Keratinocyte (primary cell): ENCODE data around the gene KRTAP10-7.
"Not testable (repeated sequence)": the region's sequence is repeated elsewhere in the genome, so short reads cannot be mapped to it uniquely, and the experiment has no call there.

ENCODE experiments used
- CTCF ChIP-seq, 3 experiments: IDR thresholded peaks in 1 of 3; conservative IDR thresholded peaks in 1 of 3; optimal IDR thresholded peaks in 1 of 3; 2 replicates in 2 of 3; 3 replicates in 1 of 3; pipeline versions ENCODE3 to v1.5.1; 2011; ENCODE audit warnings: low read length in 3 of 3, mild to moderate bottlenecking in 3 of 3, moderate library complexity in 2 of 3, control low read depth in 1 of 3, inconsistent platforms in 1 of 3; ENCODE audit not compliant: insufficient read depth in 2 of 3; ENCODE audit errors: extremely low read depth in 1 of 3
- EZH2 ChIP-seq: IDR thresholded peaks from one replicate; pipeline ENCODE4 v1.6.1; 2012; ENCODE audit warnings: inconsistent platforms, mild to moderate bottlenecking, low read length, moderate library complexity

DNA sequence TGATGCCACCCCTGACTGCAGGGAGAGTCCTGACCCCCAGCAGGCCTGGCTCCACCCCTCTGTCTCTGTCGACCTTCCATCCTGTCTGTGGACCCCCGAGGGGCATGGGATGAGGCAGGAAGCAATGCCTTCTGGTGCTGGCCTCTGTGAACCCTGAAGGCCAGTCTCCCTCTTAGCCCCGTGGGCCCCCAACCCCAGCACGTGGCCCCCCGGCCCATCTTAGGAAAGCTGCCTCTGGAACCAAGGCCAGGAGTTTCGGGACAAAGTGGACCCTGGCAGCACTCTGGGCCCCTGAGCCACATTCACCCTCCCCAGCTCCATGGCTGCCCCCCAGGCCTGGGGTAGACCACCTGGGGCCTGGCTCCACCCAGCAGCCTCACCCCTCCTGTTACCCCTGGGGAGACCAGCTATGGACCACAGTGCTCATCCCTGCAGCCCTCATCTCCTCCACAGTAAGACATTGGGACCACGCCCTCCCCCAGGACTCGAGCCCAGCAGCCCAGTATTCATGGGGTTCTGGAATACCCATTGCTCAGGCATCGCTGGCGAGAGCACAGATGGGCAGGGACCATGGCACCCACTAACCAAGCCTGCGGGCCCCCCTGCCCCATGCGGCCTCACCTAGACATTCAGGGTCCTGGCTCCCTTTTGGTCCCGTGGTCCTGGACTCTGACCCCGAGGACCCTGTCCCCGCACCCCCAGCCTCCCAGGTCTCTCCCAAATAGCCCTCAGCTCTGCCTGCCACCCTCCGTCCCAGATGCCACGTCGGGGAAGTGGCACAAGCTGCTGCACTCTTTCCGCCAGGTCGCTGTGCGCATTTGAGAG lies 38.3 kb downstream of the KRTAP10-7 start:
- not testable (repeated sequence) for TF ChIP-seq CTCF (optimal IDR thresholded peaks at IDR 0.05 in 1 of 3, IDR thresholded peaks at IDR 0.05 in 1 of 3, conservative IDR thresholded peaks at IDR 0.05 in 1 of 3; ENCODE audit: extremely low read depth in 1 of 3, insufficient read depth in 2 of 3, low read length in 3 of 3); EZH2
